Hepatocyte (in vitro differentiated cells): ENCODE results near the gene AFAP1. TPM values are rescaled to one million over a fixed set of nuclear protein-coding genes. Genes with fewer than 3 reads are reported as not detected.

Source experiments
- DNase-seq: peaks from one replicate; pipeline ENCODE4 v3.0.0-alpha.2; 2016; ENCODE audit warnings: low spot score
- H2AFZ ChIP-seq: fragments of 200-600 bp; sonication (generic); 2 replicates; pipeline ENCODE4 v1.6.0; 2016; ENCODE audit warnings: antibody characterized with exemption, mild to moderate bottlenecking
- H3K27ac ChIP-seq: fragments of 200-600 bp; sonication (generic); 2 replicates; pipeline ENCODE4 v1.5.1; 2016; ENCODE audit warnings: mild to moderate bottlenecking
- H3K27me3 ChIP-seq: fragments of 200-600 bp; sonication (generic); 2 replicates; pipeline ENCODE4 v1.6.1; 2016
- H3K36me3 ChIP-seq: fragments of 200-600 bp; sonication (generic); replicated peaks from 2 replicates; pipeline ENCODE4 v1.5.1; 2016; ENCODE audit warnings: low read depth; ENCODE audit not compliant: insufficient read depth
- H3K4me1 ChIP-seq: fragments of 200-600 bp; sonication (generic); 2 replicates; pipeline ENCODE4 v1.5.1; 2016; ENCODE audit warnings: mild to moderate bottlenecking, moderate library complexity; ENCODE audit not compliant: insufficient read depth
- H3K4me2 ChIP-seq: fragments of 200-600 bp; sonication (generic); 2 replicates; pipeline ENCODE4 v1.6.0; 2016
- H3K4me3 ChIP-seq: fragments of 200-600 bp; sonication (generic); 2 replicates; pipeline ENCODE4 v1.5.1; 2016; ENCODE audit warnings: mild to moderate bottlenecking
- H3K79me2 ChIP-seq: fragments of 200-600 bp; sonication (generic); 2 replicates; pipeline ENCODE4 v1.6.0; 2017; ENCODE audit warnings: mild to moderate bottlenecking
- H3K9me2 ChIP-seq: fragments of 200-600 bp; sonication (generic); replicated peaks from 2 replicates; pipeline ENCODE4 v1.6.0; 2017; ENCODE audit warnings: mild to moderate bottlenecking; ENCODE audit not compliant: insufficient read depth
- H3K9me3 ChIP-seq: fragments of 200-600 bp; sonication (generic); 2 replicates; pipeline ENCODE4 v1.5.1; 2016; ENCODE audit warnings: low read depth, mild to moderate bottlenecking
- H4K20me1 ChIP-seq: fragments of 200-600 bp; sonication (generic); 2 replicates; pipeline ENCODE4 v1.6.0; 2016; ENCODE audit warnings: mild to moderate bottlenecking; ENCODE audit not compliant: insufficient read depth, poor library complexity, severe bottlenecking
- EZH2 ChIP-seq: fragments of 200-600 bp; sonication (generic); IDR thresholded peaks from 2 replicates; pipeline ENCODE4 v1.6.1; 2016; ENCODE audit warnings: antibody characterized with exemption, mild to moderate bottlenecking, borderline replicate concordance
- EZH2phosphoT487 ChIP-seq: fragments of 200-600 bp; sonication (generic); IDR thresholded peaks from one replicate; pipeline ENCODE4 v1.6.1; 2018; ENCODE audit warnings: antibody characterized with exemption, mild to moderate bottlenecking, low read depth, moderate library complexity; ENCODE audit not compliant: unreplicated experiment, severe bottlenecking
- WGBS: methylation state at CpG from one replicate; pipeline ENCODE4 v1.1.6; 2016; ENCODE audit warnings: low lambda C conversion rate; ENCODE audit errors: missing lambda C conversion rate; 5-methylcytosine and 5-hydroxymethylcytosine counted together
- polyA plus RNA-seq: library from polyadenylated mRNA; unstranded; fragments of >200 nt; fragmentation: Nextera tagmentation; extraction: Ambion mirVana; gene quantifications from 2 replicates; pipeline ENCODE4 v1.2.1, GENCODE V29; 2016
- total RNA-seq: library from RNA; depleted of rRNA; stranded (reverse); fragments of >200 nt; gene quantifications from 2 replicates; pipeline ENCODE4 v1.2.3, GENCODE V29; 2014
- TF ChIP-seq, protein P1 (sequence below): fragments of 200-600 bp; sonication (generic); IDR thresholded peaks from 2 replicates; pipeline ENCODE4 v1.5.1; 2016; ENCODE audit warnings: antibody characterized with exemption, mild to moderate bottlenecking; ENCODE audit not compliant: poor library complexity

AFAP1 gene
- total and polyA plus RNA-seq, 2 experiments from 2014 or later = 9.3 to 16.2 TPM

GRCh38 chr4:7959078-7959477, 19.4 kb upstream of the AFAP1 start:
- H3K27me3 ChIP-seq = no peaks in the 10 kb centered on the region
- 88% methylated on average over 7 of the region's 7 CpGs for WGBS
- H3K9me3 ChIP-seq = no peaks in the 10 kb centered on the region
- H3K4me3 ChIP-seq = no peak overlapping the region
- H3K4me1 ChIP-seq = peaks cover 19% of the 10 kb centered on the region
- H3K36me3 ChIP-seq = no peaks in the 10 kb centered on the region
- H4K20me1 ChIP-seq = no peaks in the 10 kb centered on the region
- H3K4me2 ChIP-seq = no peak overlapping the region
- H3K9me2 ChIP-seq = no peaks in the 10 kb centered on the region
- H2AFZ ChIP-seq = no peak overlapping the region
- TF ChIP-seq EZH2phosphoT487 = no peak
- TF ChIP-seq, protein P1, sequence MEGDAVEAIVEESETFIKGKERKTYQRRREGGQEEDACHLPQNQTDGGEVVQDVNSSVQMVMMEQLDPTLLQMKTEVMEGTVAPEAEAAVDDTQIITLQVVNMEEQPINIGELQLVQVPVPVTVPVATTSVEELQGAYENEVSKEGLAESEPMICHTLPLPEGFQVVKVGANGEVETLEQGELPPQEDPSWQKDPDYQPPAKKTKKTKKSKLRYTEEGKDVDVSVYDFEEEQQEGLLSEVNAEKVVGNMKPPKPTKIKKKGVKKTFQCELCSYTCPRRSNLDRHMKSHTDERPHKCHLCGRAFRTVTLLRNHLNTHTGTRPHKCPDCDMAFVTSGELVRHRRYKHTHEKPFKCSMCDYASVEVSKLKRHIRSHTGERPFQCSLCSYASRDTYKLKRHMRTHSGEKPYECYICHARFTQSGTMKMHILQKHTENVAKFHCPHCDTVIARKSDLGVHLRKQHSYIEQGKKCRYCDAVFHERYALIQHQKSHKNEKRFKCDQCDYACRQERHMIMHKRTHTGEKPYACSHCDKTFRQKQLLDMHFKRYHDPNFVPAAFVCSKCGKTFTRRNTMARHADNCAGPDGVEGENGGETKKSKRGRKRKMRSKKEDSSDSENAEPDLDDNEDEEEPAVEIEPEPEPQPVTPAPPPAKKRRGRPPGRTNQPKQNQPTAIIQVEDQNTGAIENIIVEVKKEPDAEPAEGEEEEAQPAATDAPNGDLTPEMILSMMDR = no peak
- peak overlapping the region; percentile 21 for H3K27ac ChIP-seq
- no peaks in the 10 kb centered on the region for H3K79me2 ChIP-seq
- DNase-seq = no peak

DNA sequence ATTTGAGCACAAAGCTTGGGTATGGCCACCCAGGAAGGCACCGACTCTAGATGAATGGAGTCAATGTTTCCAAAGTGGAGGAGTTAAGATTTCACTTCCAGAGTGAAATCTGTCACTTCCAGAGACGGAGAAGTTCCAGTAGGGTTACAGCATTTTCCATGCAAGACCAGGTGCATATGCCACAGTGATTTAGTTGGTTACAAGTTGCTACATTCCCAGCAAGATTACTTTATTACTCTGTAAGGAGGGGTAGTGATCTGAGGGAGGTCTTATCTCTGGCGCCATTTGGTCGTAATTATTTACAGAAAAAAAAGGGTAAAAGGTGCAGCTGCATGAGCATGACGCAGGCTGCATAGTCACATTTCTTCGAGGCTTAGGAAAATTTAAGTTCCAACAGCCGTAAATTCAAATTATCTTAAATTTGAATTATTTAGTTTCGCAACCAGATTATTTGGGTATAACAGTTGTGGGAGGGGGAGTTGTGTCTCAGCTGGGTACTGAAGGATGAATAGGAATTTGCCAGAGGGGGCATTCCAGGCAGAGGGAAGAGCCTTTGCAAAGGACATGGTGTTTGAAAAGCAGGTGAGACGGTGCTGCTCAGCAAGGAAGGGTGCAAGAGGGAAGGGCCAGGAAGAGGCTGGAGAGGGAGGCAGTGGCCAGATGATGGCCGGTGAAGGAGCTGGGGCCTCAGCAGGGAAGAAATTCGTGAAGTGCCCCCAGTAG, 17.4 kb upstream of the AFAP1 start:
- WGBS = 52% methylated on average over 11 of the region's 11 CpGs
- H3K27ac ChIP-seq = peak overlapping the region; percentile 85
- peak overlapping the region; percentile 22 for H3K4me2 ChIP-seq
- no peaks in the 10 kb centered on the region for H4K20me1 ChIP-seq
- H3K9me3 ChIP-seq = no peaks in the 10 kb centered on the region
- TF ChIP-seq EZH2 (no peak), EZH2phosphoT487 (no peak)
- TF ChIP-seq, protein P1 = no peak
- H3K4me3 ChIP-seq = no peak overlapping the region
- H3K27me3 ChIP-seq = no peaks in the 10 kb centered on the region
- H3K79me2 ChIP-seq = no peaks in the 10 kb centered on the region
- H2AFZ ChIP-seq = no peak overlapping the region
- H3K4me1 ChIP-seq = peaks cover 19% of the 10 kb centered on the region
- no peak for DNase-seq
- no peaks in the 10 kb centered on the region for H3K9me2 ChIP-seq
- H3K36me3 ChIP-seq = no peaks in the 10 kb centered on the region

GRCh38 chr4:7956270-7956808, 16.7 kb upstream of the AFAP1 start:
- H3K4me1 ChIP-seq = peaks cover 19% of the 10 kb centered on the region
- H3K9me3 ChIP-seq = no peaks in the 10 kb centered on the region
- H3K4me3 ChIP-seq = no peak overlapping the region
- no peaks in the 10 kb centered on the region for H3K79me2 ChIP-seq
- peak overlapping the region; percentile 85 for H3K27ac ChIP-seq
- H2AFZ ChIP-seq = no peak overlapping the region
- TF ChIP-seq EZH2phosphoT487 (no peak), EZH2 (no peak)
- TF ChIP-seq, protein P1 = no peak
- WGBS = 83% methylated on average over 8 of the region's 8 CpGs
- H3K27me3 ChIP-seq = no peaks in the 10 kb centered on the region
- no peaks in the 10 kb centered on the region for H3K9me2 ChIP-seq
- H4K20me1 ChIP-seq = no peaks in the 10 kb centered on the region
- DNase-seq = no peak
- peak overlapping the region; percentile 22 for H3K4me2 ChIP-seq
- no peaks in the 10 kb centered on the region for H3K36me3 ChIP-seq
